Panc1 (cell line): Measurements from ENCODE around the gene GADD45G. TPM values are rescaled to one million over a fixed set of nuclear protein-coding genes. Genes with fewer than 3 reads are reported as not detected.
A peak's percentile ranks its signal among the peaks of the same experiment; 100 is the strongest.

Experiments
- ATAC-seq: fragments of 200-7000 bp; cut with Tn5 transposase; 2 replicates; pipeline ENCODE4 v1.9.1; 2020; ENCODE audit warnings: mild to moderate bottlenecking, moderate library complexity
- BruUV-seq: library from RNA; stranded (reverse); fragments of 400-500 nt; replicated peaks from 2 replicates; lab custom pipeline; 2021; lab: Mats Ljungman, UMichigan
- CTCF ChIA-PET: fragments of 300-600 bp; sonication (Branson Sonifier 250); formaldehyde crosslinking; loops from one replicate; lab custom pipeline; 2022; ENCODE audit warnings: antibody characterized with exemption; lab: Charles Lee
- POLR2A ChIA-PET: fragments of 300-600 bp; sonication (Branson Sonifier 250); formaldehyde crosslinking; loops from one replicate; lab custom pipeline; 2022; ENCODE audit warnings: antibody characterized with exemption; lab: Charles Lee
- DNase-seq: peaks from one replicate; pipeline ENCODE4 v3.0.0-alpha.2; 2010; ENCODE audit warnings: low read depth, low spot score
- H3K27ac ChIP-seq: 2 replicates; pipeline ENCODE4 v1.5.1; 2011; ENCODE audit warnings: mild to moderate bottlenecking, low read length, inconsistent platforms
- H3K27me3 ChIP-seq: fragments of 200-500 bp; sonication (Bioruptor generic); 2 replicates; pipeline ENCODE4 v1.6.0; 2014; ENCODE audit warnings: low read length, inconsistent platforms; ENCODE audit not compliant: control insufficient read depth, insufficient read depth
- H3K36me3 ChIP-seq: fragments of 200-500 bp; sonication (Bioruptor generic); 2 replicates; pipeline ENCODE4 v1.5.1; 2014; ENCODE audit warnings: inconsistent platforms, mild to moderate bottlenecking, low read length, moderate library complexity; ENCODE audit not compliant: control insufficient read depth, insufficient read depth
- H3K4me1 ChIP-seq: 2 replicates; pipeline ENCODE4 v1.5.1; 2011; ENCODE audit warnings: inconsistent platforms, mild to moderate bottlenecking, low read length, moderate library complexity; ENCODE audit not compliant: control insufficient read depth, insufficient read depth
- H3K4me3 ChIP-seq, 2 experiments: 2 replicates each; pipeline ENCODE4 v1.5.1; 2011 to 2012; ENCODE audit warnings: low read depth in 2 of 2, low read length in 2 of 2, mild to moderate bottlenecking in 2 of 2, inconsistent platforms in 1 of 2, moderate library complexity in 1 of 2
- H3K9me3 ChIP-seq: fragments of 200-500 bp; sonication (Bioruptor generic); 2 replicates; pipeline ENCODE4 v1.5.1; 2014; ENCODE audit warnings: low read depth, mild to moderate bottlenecking, inconsistent platforms, low read length, moderate library complexity; ENCODE audit not compliant: control insufficient read depth, insufficient read depth
- CTCF ChIP-seq: fragments of 450-650 bp; IDR thresholded peaks from 2 replicates; pipeline ENCODE4 v1.5.1; 2017; ENCODE audit warnings: mild to moderate bottlenecking
- POLR2AphosphoS5 ChIP-seq: IDR thresholded peaks from 2 replicates; pipeline ENCODE4 v1.6.1; 2012; ENCODE audit warnings: mild to moderate bottlenecking, low read depth, low read length, moderate library complexity
- REST ChIP-seq, 2 experiments: IDR thresholded peaks; 2 replicates each; pipeline ENCODE4 v1.6.1; 2011 to 2012; ENCODE audit warnings: low read depth in 2 of 2, control low read depth in 1 of 2, low read length in 1 of 2, mild to moderate bottlenecking in 1 of 2, moderate library complexity in 1 of 2; ENCODE audit not compliant: insufficient read depth in 1 of 2
- SIN3A ChIP-seq: IDR thresholded peaks from 2 replicates; pipeline ENCODE4 v1.6.1; 2012; ENCODE audit warnings: low read depth, mild to moderate bottlenecking, low read length, moderate library complexity, borderline replicate concordance; ENCODE audit not compliant: insufficient read depth
- TCF7L2 ChIP-seq: IDR thresholded peaks from 2 replicates; pipeline ENCODE4 v1.6.1; 2011; ENCODE audit warnings: mild to moderate bottlenecking, low read depth, low read length, inconsistent platforms
- in situ Hi-C: cut with HindIII; loops from 2 replicates; pipeline ENCODE4 v1.10.0; 2016; ENCODE audit warnings: low sequenced_read_pairs, low pct_unique_long_range_greater_than_20kb
- intact Hi-C: fragments of 100-400 bp; cut with micrococcal nuclease; formaldehyde crosslinking; loops from one replicate; pipeline ENCODE4 v1.10.0; 2022; ENCODE audit not compliant: unreplicated experiment
- total RNA-seq: library from RNA; stranded (reverse); gene quantifications from one replicate; pipeline ENCODE4 v1.2.1, GENCODE V29; 2021; ENCODE audit not compliant: unreplicated experiment

The GADD45G gene
- total RNA-seq, 1 experiment from 2014 or later = 1.2 TPM

- POLR2A ChIA-PET = interaction anchor here (0.6 kb wide), 1 partner anchor 21 kb away, joined by 4 read pairs; no protein-coding TSS in a partner anchor
- DNase-seq (no peak), ATAC-seq (peak; percentile 31; the same call in 1 of the 2 replicates)
- Histone ChIP-seq H3K36me3 (no peaks in the 10 kb centered on the region), H3K27me3 (no peaks in the 10 kb centered on the region), H3K4me1 (no peaks in the 10 kb centered on the region), H3K27ac (no peak overlapping the region), H3K4me3 (no peak overlapping the region), H3K9me3 (no peaks in the 10 kb centered on the region)
- CTCF ChIA-PET = no interaction called here
- no TSS peak for BruUV-seq
- TF ChIP-seq POLR2AphosphoS5 (no peak), SIN3A (no peak), CTCF (no peak), TCF7L2 (no peak), REST (IDR thresholded peaks at IDR 0.05; ENCODE audit: insufficient read depth in 1 of 2, low read depth in 2 of 2, low read length in 1 of 2) (no peak)
- in situ Hi-C loops (no loop called here), intact Hi-C loops (loop anchor here (10.0 kb wide), 1 partner anchor 632 kb away; no protein-coding TSS in a partner anchor)
These were observed 11.7 kb upstream of the GADD45G start for GRCh38 chr9:89592963-89593726.

- ATAC-seq (peak; percentile 77), DNase-seq (no peak)
- Histone ChIP-seq H3K4me1 (no peaks in the 10 kb centered on the region), H3K36me3 (no peaks in the 10 kb centered on the region), H3K9me3 (no peaks in the 10 kb centered on the region), H3K27me3 (no peaks in the 10 kb centered on the region), H3K4me3 (no peak overlapping the region), H3K27ac (no peak overlapping the region)
- TF ChIP-seq CTCF (peak; percentile 80), TCF7L2 (no peak), REST (IDR thresholded peaks at IDR 0.05; ENCODE audit: insufficient read depth in 1 of 2, low read depth in 2 of 2, low read length in 1 of 2) (no peak), POLR2AphosphoS5 (no peak)
- CTCF ChIA-PET = interaction anchor here (0.6 kb wide), 1 partner anchor 89 kb away, joined by 5 read pairs; no protein-coding TSS in a partner anchor
- BruUV-seq = no TSS peak
- intact Hi-C loops = loop anchor here (10.0 kb wide), 1 partner anchor 631 kb away; no protein-coding TSS in a partner anchor
- POLR2A ChIA-PET = no interaction called here
- in situ Hi-C loops = no loop called here
These were observed 10.9 kb upstream of the GADD45G start for GRCh38 chr9:89593727-89594427.
